CD4-positive, alpha-beta T cell treated with Interleukin-1 beta for 1 hour (primary cell): ENCODE data around the gene TNFRSF11A.

ENCODE experiments used
- DNase-seq, 2 donors: peaks; one replicate each; pipeline ENCODE4 v3.0.0-alpha.2; 2020 to 2022

The TNFRSF11A gene

GRCh38 chr18:62325806-62326645 lies 916 bp downstream of the TNFRSF11A start:
- peak; percentile 12 to 20 for DNase-seq

GRCh38 chr18:62326646-62327348 lies 1.7 kb downstream of the TNFRSF11A start:
- DNase-seq = no peak

- no peak for DNase-seq
Observed at GRCh38 chr18:62327977-62328376, 2.9 kb downstream of the TNFRSF11A start.

GRCh38 chr18:62328586-62329525 lies 3.7 kb downstream of the TNFRSF11A start:
- DNase-seq = no peak

GRCh38 chr18:62329691-62330454 lies 4.8 kb downstream of the TNFRSF11A start:
- DNase-seq = peak in 1 of 2 donors; percentile 4

- no peak for DNase-seq
Observed at GRCh38 chr18:62330650-62331049, 5.5 kb downstream of the TNFRSF11A start.

- DNase-seq = no peak
Observed at GRCh38 chr18:62331581-62332356, 6.7 kb downstream of the TNFRSF11A start.

GRCh38 chr18:62332431-62332830 lies 7.3 kb downstream of the TNFRSF11A start:
- DNase-seq = no peak

GRCh38 chr18:62332964-62333695 lies 8.0 kb downstream of the TNFRSF11A start:
- no peak for DNase-seq

GRCh38 chr18:62334120-62334519 lies 9.0 kb downstream of the TNFRSF11A start:
- no peak for DNase-seq

- no peak for DNase-seq
Observed at GRCh38 chr18:62335494-62335893, 10.4 kb downstream of the TNFRSF11A start.

GRCh38 chr18:62336618-62337017 lies 11.5 kb downstream of the TNFRSF11A start:
- DNase-seq = no peak

GRCh38 chr18:62337336-62337735 lies 12.2 kb downstream of the TNFRSF11A start:
- DNase-seq = no peak

- DNase-seq = no peak
Observed at GRCh38 chr18:62338446-62339105, 13.5 kb downstream of the TNFRSF11A start.

- DNase-seq = no peak
Observed at GRCh38 chr18:62339106-62339988, 14.2 kb downstream of the TNFRSF11A start.

GRCh38 chr18:62340996-62341395 lies 15.9 kb downstream of the TNFRSF11A start:
- no peak for DNase-seq

GRCh38 chr18:62341473-62341872 lies 16.4 kb downstream of the TNFRSF11A start:
- DNase-seq = no peak

GRCh38 chr18:62342884-62343283 lies 17.8 kb downstream of the TNFRSF11A start:
- DNase-seq = no peak

GRCh38 chr18:62343316-62343715 lies 18.2 kb downstream of the TNFRSF11A start:
- no peak for DNase-seq
